Measurements from ENCODE around the gene VWA8. TPM values are rescaled to one million over a fixed set of nuclear protein-coding genes. Genes with fewer than 3 reads are reported as not detected.

Gene VWA8
- polyA plus RNA-seq, 3 donors = 2.0 to 4.4 (median 3.4) TPM

GRCh38 chr13:41580345-41580744 is 380.6 kb downstream of the VWA8 start:
- H3K4me1 ChIP-seq (ENCODE audit: control insufficient read depth in 1 of 2, insufficient read depth in 2 of 2, low read length in 2 of 2) = peaks cover 20 to 37% of the 10 kb centered on the region in 2 donors
- H3K4me1 Mint-ChIP-seq = peaks cover 37% of the 10 kb centered on the region
- H2AFZ ChIP-seq (ENCODE audit: insufficient read depth, low read depth, low read length, poor library complexity, severe bottlenecking) = no peak overlapping the region
- no peak overlapping the region for H3K27ac ChIP-seq (ENCODE audit: low read depth in 1 of 2, low read length in 2 of 2)
- no peaks in the 10 kb centered on the region for H3K9me3 ChIP-seq (replicated peaks in 1 of 2; ENCODE audit: control insufficient read depth in 1 of 2, insufficient read depth in 1 of 2, low read length in 2 of 2)
- no peak overlapping the region for H3K4me3 Mint-ChIP-seq
- no peak overlapping the region for H3K4me3 ChIP-seq (replicated peaks in 1 of 3; ENCODE audit: low read depth in 2 of 3, low read length in 3 of 3)
- no peaks in the 10 kb centered on the region for H3K27me3 Mint-ChIP-seq (ENCODE audit: low read depth in 3 of 3)
- H3K27me3 ChIP-seq (ENCODE audit: control insufficient read depth in 2 of 2, insufficient read depth in 2 of 2, low read length in 2 of 2) = no peaks in the 10 kb centered on the region
- no peak for TF ChIP-seq CTCF (IDR thresholded peaks at IDR 0.05)
- H3K4me2 ChIP-seq (replicated peaks; ENCODE audit: extremely low read depth, low read length, poor library complexity, severe bottlenecking) = no peak overlapping the region
- intact Hi-C loops (cut with micrococcal nuclease) = loop anchor here in 1 of 2 donors (10.0 kb wide), 1 partner anchor 86 kb away; no protein-coding TSS in a partner anchor
- no peak overlapping the region for H3K9ac ChIP-seq (ENCODE audit: insufficient read depth, low read length, poor library complexity, severe bottlenecking)
- H3K9me3 Mint-ChIP-seq = peaks cover 0 to 3% (median 0%) of the 10 kb centered on the region in 7 donors
- no peaks in the 10 kb centered on the region for H4K20me1 ChIP-seq (ENCODE audit: insufficient read depth, low read length)
- no peaks in the 10 kb centered on the region for H3K79me2 ChIP-seq (ENCODE audit: insufficient read depth, low read length)
- no peak overlapping the region for H3K27ac Mint-ChIP-seq
- no peak for DNase-seq
- peaks cover 15 to 27% of the 10 kb centered on the region in 2 donors for H3K36me3 Mint-ChIP-seq
- H3K36me3 ChIP-seq (replicated peaks in 1 of 2; ENCODE audit: control insufficient read depth in 1 of 2, insufficient read depth in 2 of 2, low read length in 2 of 2) = no peaks in the 10 kb centered on the region

- Histone ChIP-seq H3K27me3 (ENCODE audit: control insufficient read depth in 2 of 2, insufficient read depth in 2 of 2, low read length in 2 of 2) (no peaks in the 10 kb centered on the region), H3K4me3 (replicated peaks in 1 of 3; ENCODE audit: low read depth in 2 of 3, low read length in 3 of 3) (no peak overlapping the region), H3K79me2 (ENCODE audit: insufficient read depth, low read length) (no peaks in the 10 kb centered on the region), H3K9me3 (replicated peaks in 1 of 2; ENCODE audit: control insufficient read depth in 1 of 2, insufficient read depth in 1 of 2, low read length in 2 of 2) (no peaks in the 10 kb centered on the region), H3K4me2 (replicated peaks; ENCODE audit: extremely low read depth, low read length, poor library complexity, severe bottlenecking) (no peak overlapping the region), H2AFZ (ENCODE audit: insufficient read depth, low read depth, low read length, poor library complexity, severe bottlenecking) (no peak overlapping the region), H3K27ac (ENCODE audit: low read depth in 1 of 2, low read length in 2 of 2) (no peak overlapping the region), H3K36me3 (replicated peaks in 1 of 2; ENCODE audit: control insufficient read depth in 1 of 2, insufficient read depth in 2 of 2, low read length in 2 of 2) (no peaks in the 10 kb centered on the region), H3K9ac (ENCODE audit: insufficient read depth, low read length, poor library complexity, severe bottlenecking) (no peak overlapping the region), H4K20me1 (ENCODE audit: insufficient read depth, low read length) (no peaks in the 10 kb centered on the region), H3K4me1 (ENCODE audit: control insufficient read depth in 1 of 2, insufficient read depth in 2 of 2, low read length in 2 of 2) (peaks cover 16 to 32% of the 10 kb centered on the region in 2 donors)
- H3K4me3 Mint-ChIP-seq = no peak overlapping the region
- no peaks in the 10 kb centered on the region for H3K27me3 Mint-ChIP-seq (ENCODE audit: low read depth in 3 of 3)
- DNase-seq = no peak
- H3K36me3 Mint-ChIP-seq = peaks cover 20 to 31% of the 10 kb centered on the region in 2 donors
- intact Hi-C loops (cut with micrococcal nuclease) = loop anchor here in 1 of 2 donors (10.0 kb wide), 1 partner anchor 85 kb away; no protein-coding TSS in a partner anchor
- peaks cover 0 to 3% (median 0%) of the 10 kb centered on the region in 7 donors for H3K9me3 Mint-ChIP-seq
- H3K4me1 Mint-ChIP-seq = peaks cover 33% of the 10 kb centered on the region
- H3K27ac Mint-ChIP-seq = no peak overlapping the region
- 100% methylated on average over 1 of the region's 6 CpGs for WGBS (ENCODE audit: insufficient coverage)
- no peak for TF ChIP-seq CTCF (IDR thresholded peaks at IDR 0.05)
These were observed 381.0 kb downstream of the VWA8 start for GRCh38 chr13:41579881-41580280.
